NCI-H1436 treated with DMSO at 0.1 percent for 48 hours (cell line): ENCODE measurements around the gene C3orf70.
A peak's percentile ranks its signal among the peaks of the same experiment; 100 is the strongest.

ENCODE experiments used
- DNase-seq: peaks from one replicate; lab custom pipeline; 2025; lab: John Stamatoyannopoulos, UW

C3orf70 gene

DNA sequence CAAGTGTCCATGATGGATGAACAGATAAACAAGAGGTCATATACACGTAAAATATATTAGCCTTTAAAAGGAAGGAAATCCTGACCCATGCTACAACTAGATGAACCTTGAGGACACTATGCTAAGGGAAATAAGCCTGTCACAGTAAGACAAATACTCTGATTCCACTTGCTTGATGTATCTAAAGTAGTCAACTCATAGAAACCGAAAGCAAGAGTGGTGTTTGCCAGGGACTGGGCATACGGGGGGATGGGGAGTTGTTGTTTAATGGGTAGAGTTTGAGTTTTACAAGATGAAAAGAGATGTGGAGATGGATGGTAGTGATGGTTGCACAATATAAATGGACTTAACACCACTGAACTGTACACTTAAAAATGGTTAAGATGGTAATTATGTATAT lies 65.4 kb downstream of the C3orf70 start:
- DNase-seq, result no peak

DNA sequence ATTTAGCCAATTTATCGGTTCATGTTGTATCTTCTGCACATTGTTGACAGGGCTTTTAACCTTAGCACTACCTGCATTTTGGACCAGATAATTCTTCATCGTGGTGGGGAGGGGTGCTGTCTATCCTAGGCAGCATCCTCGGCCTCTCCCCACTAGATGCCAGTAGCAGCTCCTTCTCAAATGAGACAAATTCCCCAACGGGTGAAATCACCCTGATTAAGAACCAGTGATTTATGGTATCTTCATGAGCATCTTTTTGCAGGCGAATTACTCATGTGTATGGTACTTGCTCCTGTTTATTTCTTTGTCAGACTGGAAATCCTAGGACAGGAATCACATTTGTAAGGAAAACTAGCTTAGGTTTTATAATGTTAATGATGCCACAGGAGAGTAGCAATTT lies 68.0 kb downstream of the C3orf70 start:
- no peak for DNase-seq

DNA sequence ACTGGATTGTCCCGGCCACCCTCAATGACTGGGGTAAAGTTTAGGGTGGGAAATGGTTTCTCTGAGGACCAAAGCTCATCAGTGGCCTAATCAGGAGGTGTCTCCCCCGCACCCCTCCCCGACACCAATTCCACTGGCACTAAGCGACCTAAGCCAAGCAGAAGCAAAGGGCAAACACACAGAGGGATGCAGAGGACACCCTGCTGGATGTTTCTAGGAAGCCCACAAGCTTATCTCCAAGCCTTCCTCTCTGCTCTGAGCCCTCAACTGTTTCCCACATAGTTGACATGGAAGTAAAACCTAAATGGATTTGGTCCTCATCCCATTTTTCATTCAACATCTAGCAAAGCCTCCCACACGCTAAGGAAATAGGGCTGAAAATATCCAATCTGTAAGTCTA lies 68.5 kb downstream of the C3orf70 start:
- no peak for DNase-seq

DNA sequence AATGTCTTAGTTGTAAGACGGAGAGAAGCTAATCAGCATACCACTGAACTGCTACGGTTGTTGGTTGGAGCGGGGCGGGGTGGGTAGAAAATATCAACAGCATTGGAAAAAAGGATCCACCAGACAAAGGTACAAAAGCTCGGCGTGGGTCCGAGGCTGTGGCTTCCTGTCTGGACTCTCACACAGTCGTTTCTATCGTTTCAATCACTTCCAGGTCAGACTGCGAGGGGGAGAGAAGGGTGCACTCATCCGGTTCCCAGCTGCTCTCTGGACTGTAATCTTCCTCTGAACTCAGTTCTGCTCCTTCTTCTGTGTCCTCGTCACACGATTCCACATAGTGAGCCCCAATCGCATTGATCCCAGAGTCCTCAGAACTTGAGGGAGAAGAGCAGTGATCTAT lies 70.0 kb downstream of the C3orf70 start:
- DNase-seq, result no peak

DNA sequence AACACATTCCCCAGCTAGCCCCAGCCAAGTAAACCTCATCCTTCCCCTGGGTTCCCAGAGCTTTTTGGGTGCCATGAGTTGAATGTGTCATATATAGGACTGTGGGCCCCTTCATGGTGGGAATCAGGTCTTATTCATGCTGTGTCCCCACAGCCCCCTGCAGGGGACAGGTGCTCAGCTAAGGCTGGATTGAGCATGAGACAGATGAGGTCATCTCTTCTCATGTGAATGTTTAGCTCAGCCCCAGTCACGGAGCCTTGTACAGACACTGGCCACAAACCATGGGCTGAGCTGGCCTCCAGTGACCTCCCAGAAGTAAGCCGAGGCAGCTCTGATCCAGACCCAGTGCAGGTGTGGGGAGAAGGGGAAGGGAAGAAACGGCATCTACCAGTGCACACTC lies 70.7 kb downstream of the C3orf70 start:
- no peak for DNase-seq

DNA sequence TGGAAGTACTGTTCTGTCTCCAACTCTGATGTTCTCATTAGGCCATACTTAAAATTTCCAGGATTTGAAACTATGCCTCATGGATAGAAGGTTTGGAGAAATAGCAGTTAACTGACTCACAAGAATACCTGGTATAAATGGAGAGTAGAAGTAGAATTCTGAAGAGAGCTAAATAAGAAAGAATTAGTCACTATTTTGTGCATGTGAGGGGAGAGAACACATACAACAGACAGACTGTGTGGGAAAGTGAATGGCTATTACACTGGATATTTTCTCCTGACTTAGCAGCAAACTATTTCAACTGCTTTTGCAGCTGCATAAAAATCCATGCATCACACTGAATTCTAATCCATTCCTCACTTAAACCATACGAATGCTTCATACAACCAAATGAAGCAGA lies 71.3 kb downstream of the C3orf70 start:
- no peak for DNase-seq

DNA sequence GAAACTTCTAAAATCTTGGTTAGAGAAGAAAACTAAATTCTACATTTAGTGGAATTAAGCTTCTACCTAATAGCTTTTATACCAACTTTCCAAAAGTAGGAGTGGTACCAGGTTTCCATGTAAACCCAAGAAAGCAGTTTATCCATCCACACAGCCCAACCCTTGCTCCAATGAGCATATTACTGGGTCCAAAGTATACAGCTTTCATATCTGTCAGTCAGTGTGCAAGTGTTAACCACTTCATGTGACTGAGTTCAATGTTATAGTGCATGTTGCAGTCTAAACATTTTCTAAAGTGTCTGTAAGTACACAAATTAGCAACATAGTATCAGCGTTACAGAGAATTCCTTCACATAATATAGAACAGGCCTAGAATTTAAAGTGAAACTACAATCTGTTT lies 73.2 kb downstream of the C3orf70 start:
- no peak for DNase-seq

DNA sequence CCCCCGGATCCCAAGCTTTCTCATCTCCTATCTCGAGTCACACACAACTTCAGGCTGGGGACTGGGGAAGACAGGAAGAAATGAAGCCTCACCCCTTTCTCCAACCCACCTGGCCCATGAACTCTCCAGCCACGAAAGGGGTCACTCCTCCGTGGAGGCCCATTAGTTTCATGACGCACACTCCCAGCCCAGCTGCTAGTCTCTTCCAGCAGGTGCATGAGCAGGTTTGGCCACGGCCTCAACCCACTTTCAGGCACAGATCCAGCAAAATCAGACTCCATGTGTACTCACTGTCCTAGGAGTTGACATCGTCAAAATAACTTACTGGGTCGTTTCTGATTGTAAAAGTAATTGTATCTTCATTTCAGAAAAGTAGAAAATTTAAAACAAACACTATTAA lies 76.6 kb downstream of the C3orf70 start:
- no peak for DNase-seq

DNA sequence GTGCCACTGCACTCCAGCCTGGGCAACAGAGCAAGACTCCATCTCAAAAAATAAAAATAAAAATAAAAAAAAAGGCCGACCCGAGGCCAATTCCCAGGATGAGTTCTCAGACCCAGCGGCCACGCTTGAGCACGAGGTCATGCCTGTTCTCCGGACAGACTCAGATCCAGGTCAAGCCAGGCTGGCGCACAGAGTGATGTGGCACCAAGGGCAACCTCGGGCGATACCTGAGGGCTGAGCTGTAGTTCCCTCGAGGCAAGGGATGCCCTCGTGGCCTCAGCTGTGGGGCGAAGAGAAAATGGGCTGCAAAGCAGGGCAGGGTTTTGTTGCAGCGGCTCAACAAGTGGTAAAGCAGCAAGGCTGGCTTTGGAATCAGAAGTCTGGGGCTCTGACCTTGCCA lies 77.3 kb downstream of the C3orf70 start:
- DNase-seq, result no peak

DNA sequence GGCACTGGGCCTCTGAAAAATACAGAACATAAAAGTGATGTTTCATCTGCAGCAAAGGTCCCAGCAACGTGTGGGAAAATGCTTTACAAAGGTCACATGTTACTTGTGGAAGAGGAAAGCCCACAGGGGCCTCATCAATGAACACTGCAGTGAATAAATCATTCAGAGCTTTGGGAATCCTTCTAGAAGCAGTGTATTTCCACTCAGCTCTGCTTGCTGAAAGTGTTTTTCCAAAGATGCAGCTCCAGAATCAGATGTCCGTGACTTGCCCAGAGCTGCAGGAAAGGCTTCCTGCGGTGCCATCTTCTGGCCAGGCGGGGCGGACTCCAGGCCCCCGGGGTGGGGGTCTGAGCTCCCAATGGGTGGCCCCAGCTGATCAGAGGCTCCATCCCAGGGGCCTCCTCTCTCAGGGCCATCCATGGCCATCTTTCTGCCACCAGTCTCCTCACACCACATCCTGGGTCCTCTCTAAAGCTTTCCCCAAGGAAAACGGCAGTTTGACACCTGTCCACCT lies 81.5 kb downstream of the C3orf70 start:
- DNase-seq, result no peak

DNA sequence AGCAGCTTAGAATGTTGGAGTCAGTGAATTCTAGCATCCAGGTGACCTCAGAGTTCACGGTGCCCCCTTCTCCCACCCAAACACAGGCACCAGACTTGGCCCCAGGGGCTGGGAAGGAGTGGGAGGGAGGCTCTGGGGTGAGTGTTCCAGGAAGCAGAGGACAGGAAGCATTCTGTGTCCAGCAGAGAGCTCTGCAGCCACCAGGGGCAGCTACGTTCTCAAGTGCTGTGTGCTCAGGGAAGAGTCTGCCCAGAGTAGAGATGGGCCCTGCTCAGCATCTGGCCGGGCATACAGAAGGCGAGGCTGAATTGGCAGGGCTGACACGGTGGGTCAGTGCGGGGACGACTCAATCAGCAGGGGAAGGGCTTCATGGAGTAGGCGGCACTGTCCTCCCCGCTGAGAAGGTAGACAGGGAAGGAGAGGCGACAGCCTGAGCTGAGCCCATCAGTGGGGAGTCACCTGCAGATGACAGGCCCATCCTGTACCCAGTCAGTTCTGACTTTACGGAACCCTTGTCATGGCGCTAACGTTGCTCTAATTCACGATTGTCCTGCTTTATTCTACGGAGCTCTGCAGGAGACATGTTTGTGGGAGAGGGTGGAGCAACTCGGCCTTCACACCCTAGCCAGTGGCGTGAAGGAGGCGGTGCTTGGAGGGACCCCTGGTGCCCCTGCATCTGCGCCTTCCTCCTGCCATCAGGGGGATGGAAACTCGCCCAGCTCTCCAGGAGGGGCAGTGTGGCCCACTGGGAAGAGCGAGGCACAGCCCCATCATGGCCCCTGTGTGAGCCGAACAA lies 82.2 kb downstream of the C3orf70 start:
- no peak for DNase-seq

DNA sequence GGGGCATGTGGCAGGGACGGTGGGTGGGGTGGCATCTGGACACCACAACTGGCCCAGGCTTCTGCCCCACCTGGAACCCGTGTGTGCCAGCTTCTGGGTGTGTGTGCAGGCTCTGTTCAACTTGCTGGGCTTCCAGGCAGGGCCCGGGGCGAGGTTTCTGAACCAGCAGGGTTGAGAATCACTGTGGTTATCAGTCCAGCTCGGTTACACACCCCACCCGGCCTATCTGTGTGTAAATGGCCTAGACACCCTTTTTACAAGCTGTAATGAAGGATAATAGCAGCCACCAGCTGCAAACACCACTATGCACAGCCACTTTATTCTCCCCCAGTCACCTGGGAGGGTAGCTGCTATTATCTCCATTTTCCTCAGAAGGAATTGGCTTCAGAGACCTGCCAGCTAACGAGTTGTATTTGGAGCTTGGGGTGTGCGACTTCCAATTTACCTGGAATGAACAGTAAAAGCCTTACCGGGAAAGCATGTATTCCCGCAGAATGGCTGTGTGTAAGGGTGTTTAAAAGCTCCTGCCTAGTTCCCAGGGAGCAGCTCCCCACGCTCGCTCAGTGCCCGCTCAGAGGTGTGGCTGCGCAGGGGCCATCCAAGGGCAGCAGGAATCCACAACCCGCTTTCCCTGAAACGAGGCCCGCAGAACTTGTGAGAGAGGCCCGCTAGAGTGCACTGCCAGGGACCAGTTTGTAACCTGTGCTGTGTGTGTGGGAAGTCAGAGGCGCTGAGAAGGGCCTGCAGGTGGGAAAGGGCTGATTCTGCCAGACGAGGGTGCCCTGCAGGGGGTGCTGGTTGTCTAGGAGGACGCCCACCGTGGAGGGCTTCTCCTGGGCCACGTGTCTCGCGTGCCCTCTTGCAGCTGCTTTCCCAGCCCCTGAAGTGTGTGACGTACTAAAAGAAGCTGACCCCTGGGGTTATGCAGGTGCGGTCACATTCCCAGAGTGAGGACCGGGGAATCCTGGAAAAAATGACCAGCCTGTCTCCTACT lies 83.5 kb downstream of the C3orf70 start:
- DNase-seq, result peak; percentile 44

DNA sequence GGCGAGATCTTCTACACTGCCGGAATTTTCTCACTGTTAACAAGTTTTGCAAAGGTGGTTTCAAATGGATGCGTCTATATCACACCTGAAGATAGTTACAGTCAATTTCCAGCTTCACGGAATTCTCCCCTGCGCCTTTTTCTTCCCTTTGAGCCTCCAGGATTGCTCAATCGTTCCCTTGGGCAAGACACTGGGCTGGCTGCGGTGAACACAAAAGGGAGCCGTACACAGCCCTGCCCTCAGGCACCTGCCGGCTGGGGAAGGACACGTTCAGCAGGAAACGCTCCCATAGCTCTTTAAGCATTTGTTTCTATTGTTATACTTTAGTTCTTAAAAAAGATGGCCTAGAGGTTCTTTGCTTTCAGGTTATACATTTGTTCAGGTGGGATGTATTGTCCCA lies 85.7 kb downstream of the C3orf70 start:
- no peak for DNase-seq

DNA sequence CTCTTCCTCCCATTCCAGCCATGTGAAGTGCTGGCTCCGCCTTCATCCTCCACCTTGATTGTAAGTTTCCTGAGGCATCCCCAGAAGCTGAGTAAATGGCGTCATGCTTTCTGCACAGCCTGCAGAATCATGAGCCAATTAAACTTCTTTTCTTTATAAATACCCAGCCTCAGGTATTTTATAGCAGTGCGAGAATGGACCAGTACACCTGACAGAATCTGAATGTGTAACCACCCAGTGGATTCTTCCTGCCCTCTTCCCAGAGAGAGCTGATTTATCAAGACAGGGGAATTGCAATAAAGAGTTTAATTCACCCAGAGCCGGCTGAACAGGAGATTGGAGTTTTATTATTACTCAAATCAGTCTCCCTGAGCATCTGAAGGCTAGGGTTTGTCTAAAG lies 86.6 kb downstream of the C3orf70 start:
- DNase-seq, result no peak

DNA sequence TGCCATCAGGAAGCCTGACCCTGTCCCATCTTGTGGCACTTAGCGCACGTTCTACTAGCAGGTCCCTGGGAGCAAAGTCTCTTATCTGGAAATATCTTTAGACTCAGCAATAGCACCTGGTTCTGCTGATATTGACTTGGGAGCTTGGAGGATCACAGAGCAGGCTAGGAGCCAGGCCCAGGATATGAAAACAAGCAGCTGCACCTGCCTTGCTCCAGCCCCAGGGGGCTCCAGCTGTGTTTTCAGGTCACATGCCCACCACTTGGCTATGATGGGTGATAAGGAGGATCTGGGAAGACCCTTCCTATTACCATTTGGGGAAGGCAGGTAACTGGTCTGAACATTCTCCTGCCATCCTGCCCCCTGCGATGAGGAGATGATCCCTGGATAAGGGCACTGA lies 87.8 kb downstream of the C3orf70 start:
- no peak for DNase-seq

DNA sequence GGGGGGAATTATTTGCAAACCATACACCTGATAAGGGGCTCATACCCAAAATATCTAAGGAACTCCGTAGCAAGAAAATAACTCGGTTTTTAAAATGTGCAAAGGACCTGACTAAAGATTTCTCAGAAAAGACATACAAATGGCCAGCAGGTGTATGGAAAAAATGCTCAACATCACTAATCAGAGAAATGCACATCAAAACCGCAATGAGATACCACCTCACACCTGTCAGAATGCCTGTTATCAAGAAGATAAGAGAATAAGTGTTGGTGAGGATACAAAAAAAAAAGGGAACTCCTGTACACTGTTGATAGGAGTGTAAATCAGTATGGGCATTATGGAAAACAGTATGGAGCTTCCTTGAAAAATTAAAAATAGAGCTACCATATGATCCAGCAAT lies 89.4 kb downstream of the C3orf70 start:
- no peak for DNase-seq

DNA sequence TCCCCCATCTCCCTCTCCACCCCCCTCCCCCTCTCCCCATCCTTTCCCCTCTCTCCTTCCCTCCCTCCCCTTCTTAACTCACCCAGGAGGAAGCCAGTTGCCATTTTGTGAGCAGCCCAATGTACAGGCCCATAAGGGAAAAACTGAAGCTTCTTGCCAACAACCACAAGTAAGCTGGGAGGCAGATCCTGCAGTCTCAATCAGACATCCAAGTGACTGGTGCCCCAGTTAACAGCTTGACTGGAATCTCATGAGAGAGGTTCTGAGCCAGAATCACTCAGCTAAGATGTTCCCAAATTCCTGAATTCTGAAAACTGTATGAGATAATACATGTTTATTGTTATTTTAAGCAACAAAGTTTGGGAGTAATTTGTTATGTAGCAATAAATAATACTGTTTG lies 90.7 kb downstream of the C3orf70 start:
- DNase-seq, result no peak

DNA sequence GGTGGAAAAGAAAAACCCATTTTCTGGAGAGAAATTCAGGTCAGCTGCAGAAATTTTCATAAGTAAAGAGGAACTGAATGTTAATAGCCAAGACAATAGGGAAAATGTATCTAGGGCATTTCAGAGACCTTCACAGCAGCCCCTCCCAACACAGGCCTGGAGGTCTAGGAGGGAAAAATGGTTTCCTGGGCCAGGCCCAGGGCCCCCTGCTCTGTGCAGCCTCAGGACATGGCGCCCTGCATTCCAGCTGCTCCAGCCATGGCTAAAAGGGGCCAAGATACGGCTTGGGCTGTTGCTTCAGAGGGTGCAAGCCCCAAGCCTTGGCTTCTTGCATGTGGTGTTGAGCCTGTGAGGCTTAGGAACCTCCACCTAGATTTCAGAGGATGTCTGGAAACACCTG lies 92.2 kb downstream of the C3orf70 start:
- no peak for DNase-seq

DNA sequence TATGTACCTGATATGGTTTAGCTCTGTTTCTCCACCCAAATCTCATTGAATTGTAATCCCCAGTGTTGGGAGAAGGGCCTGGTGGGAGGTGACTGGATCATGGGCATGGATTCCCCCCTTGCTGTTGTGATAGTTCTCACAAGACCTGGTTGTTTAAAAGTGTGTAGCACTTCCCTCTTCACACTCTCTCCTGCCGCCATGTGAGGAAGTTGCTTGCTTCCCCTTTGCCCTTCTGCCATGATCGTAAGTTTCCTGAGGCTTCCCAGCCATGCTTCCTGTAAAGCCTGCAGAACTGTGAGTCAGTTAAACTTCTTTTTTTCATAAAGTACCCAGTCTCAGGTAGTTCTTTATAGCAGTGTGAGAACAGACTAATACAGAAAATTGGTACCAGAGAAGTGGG lies 93.1 kb downstream of the C3orf70 start:
- no peak for DNase-seq

DNA sequence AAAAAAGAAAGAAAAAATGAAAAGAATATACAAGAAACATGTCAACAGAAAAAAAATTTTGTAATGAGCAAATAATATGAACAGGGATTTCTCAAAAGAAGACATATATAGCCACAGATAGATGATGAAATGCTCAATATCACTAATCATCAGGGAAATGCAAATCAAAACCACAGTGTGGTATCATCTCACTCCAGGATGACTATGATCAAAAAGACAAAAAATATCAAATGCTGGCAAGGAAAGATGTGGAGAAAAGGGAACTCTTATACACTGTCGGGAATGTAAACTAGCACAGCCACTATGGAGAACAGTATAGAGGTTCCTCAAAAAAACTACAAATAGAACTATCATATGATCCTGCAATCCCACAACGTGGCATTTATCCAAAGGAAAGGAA lies 94.1 kb downstream of the C3orf70 start:
- DNase-seq, result no peak

DNA sequence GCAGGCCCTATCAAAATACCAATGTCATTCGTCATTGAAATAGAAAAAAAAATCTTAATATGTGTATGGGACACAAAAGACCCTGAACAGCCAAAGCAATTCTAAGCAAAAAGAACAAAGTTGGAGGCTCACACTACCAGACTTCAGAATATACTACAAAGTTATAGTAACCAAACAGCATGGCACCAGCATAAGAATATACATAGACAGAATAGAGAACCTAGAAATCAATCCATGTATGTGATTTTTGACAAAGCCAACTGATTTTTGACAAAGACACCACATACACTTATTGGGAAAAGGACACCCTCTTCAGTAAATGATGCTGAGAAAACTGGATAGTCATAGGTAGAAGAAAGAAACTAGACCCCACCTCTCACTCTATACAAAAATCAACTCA lies 95.0 kb downstream of the C3orf70 start:
- no peak for DNase-seq

DNA sequence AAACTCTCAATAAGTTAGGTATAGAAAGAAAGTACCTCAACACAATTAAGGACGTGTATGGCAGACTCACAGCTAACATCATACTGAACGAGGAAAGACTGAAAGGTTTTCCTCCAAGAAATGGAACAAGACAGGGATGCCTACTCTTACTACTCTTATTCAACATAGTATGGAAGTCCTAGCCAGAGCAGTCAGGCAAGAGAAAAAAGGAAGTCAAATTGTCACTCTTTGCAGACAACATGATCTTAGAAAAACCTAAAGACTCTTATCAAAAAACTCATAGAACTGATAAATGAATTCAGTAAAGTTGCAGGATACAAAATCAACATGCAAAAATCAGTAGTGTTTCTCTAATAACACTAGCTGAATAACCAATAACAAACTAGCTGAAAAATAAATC lies 96.0 kb downstream of the C3orf70 start:
- no peak for DNase-seq

DNA sequence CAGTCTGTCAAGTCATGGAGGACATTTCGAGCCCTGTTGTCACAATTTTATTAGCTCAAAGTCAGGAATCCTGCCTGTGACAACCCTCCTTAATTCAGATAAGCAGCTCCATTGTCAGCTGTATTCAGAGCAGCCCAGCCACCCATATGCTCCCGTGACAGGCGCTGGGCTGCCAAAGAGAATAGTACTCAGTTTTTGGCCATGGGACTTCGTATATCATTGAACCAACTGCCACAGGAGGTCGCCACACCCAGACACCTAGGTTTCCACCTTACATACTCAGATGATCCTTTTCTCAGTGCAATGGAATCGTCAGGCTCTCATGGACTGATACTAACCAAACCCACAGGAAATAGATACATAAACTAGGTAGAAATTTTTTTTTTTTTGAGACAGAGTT lies 100.2 kb downstream of the C3orf70 start:
- no peak for DNase-seq
